Lower leg skin (tissue), 4 donors: ENCODE measurements around the gene GPSM1. TPM values are rescaled to one million over a fixed set of nuclear protein-coding genes. Genes with fewer than 3 reads are reported as not detected.

ENCODE experiments used
- DNase-seq, 2 donors: peaks; one replicate each; pipeline ENCODE4 v3.0.0-alpha.2; 2019; ENCODE audit warnings: low spot score in 2 of 2
- H3K4me3 ChIP-seq: fragments of 200-600 bp; sonication (generic); 2 replicates; pipeline ENCODE4 v1.5.1; 2017; ENCODE audit warnings: mild to moderate bottlenecking, low read depth; ENCODE audit not compliant: poor library complexity, severe bottlenecking
- CTCF ChIP-seq, 3 donors: fragments of 450-650 bp; IDR thresholded peaks; one replicate each; pipeline ENCODE4 v1.5.1; 2016; ENCODE audit warnings: antibody characterized with exemption in 3 of 3, mild to moderate bottlenecking in 3 of 3, moderate library complexity in 2 of 3
- POLR2A ChIP-seq, 2 donors: fragments of 450-650 bp; IDR thresholded peaks; one replicate each; pipeline ENCODE4 v1.6.1; 2016 to 2017; ENCODE audit warnings: antibody characterized with exemption in 2 of 2, mild to moderate bottlenecking in 1 of 2, moderate library complexity in 1 of 2
- WGBS, 2 donors: methylation state at CpG; one replicate each; pipeline ENCODE4 v1.1.5; 2018; 5-methylcytosine and 5-hydroxymethylcytosine counted together
- intact Hi-C: fragments of 100-400 bp; cut with DNase I; formaldehyde crosslinking; loops from one replicate; pipeline ENCODE4 v1.15.0; 2023; ENCODE audit warnings: low total_unique reads
- total RNA-seq, 4 donors: library from RNA; depleted of rRNA; stranded (reverse); fragments of >200 nt; gene quantifications; one replicate each; pipeline ENCODE4 v1.1.0, GENCODE V29; 2016

Gene GPSM1
- total RNA-seq, 4 donors from 2014 or later: 21.0 to 37.1 (median 28.1) TPM

- no peak overlapping the region for H3K4me3 ChIP-seq
- TF ChIP-seq POLR2A (IDR thresholded peaks at IDR 0.05) (no peak), CTCF (IDR thresholded peaks at IDR 0.05) (no peak)
- DNase-seq: no peak
- 93 to 95% methylated on average over 14 to 28 of the region's 29 CpGs for WGBS, 2 donors
- intact Hi-C loops: no loop called here
Measured at GRCh38 chr9:136358016-136358415, 30.7 kb downstream of the GPSM1 start.

- H3K4me3 ChIP-seq: no peak overlapping the region
- 74% methylated on average over 2 of the region's 2 CpGs; no CpG with 5 or more reads in 1 of the 2 donors for WGBS, 2 donors
- TF ChIP-seq CTCF (IDR thresholded peaks at IDR 0.05) (no peak), POLR2A (IDR thresholded peaks at IDR 0.05) (no peak)
- intact Hi-C loops: no loop called here
- DNase-seq: no peak
Measured at GRCh38 chr9:136358888-136359287, 31.5 kb downstream of the GPSM1 start.

GRCh38 chr9:136359774-136360718 lies 32.7 kb downstream of the GPSM1 start:
- intact Hi-C loops: no loop called here
- TF ChIP-seq CTCF (IDR thresholded peaks at IDR 0.05) (no peak), POLR2A (IDR thresholded peaks at IDR 0.05) (no peak)
- WGBS, 2 donors: 72 to 74% methylated on average over 14 to 33 of the region's 38 CpGs
- no peak overlapping the region for H3K4me3 ChIP-seq
- no peak for DNase-seq

- no peak overlapping the region for H3K4me3 ChIP-seq
- DNase-seq: no peak
- TF ChIP-seq CTCF (IDR thresholded peaks at IDR 0.05) (no peak), POLR2A (IDR thresholded peaks at IDR 0.05) (no peak)
- 68 to 72% methylated on average over 29 to 34 of the region's 43 CpGs for WGBS, 2 donors
- intact Hi-C loops: no loop called here
Measured at GRCh38 chr9:136361047-136361753, 33.9 kb downstream of the GPSM1 start.

GRCh38 chr9:136361754-136362449 lies 34.6 kb downstream of the GPSM1 start:
- no peak for DNase-seq
- 82 to 83% methylated on average over 20 to 23 of the region's 26 CpGs for WGBS, 2 donors
- no peak overlapping the region for H3K4me3 ChIP-seq
- intact Hi-C loops: no loop called here
- no peak for TF ChIP-seq CTCF (IDR thresholded peaks at IDR 0.05)
- TF ChIP-seq POLR2A (IDR thresholded peaks at IDR 0.05): no peak
